BE2C (cell line): Measurements from ENCODE around the gene COL13A1.

ENCODE experiments used
- DNase-seq: peaks from one replicate; pipeline ENCODE4 v3.0.0-alpha.2; 2020
- H3K27me3 ChIP-seq: fragments of 250-450 bp; sonication (Bioruptor Pico); 2 replicates; pipeline ENCODE4 v1.5.1; 2020; ENCODE audit warnings: mild to moderate bottlenecking
- H3K36me3 ChIP-seq: fragments of 250-450 bp; sonication (Bioruptor Pico); 2 replicates; pipeline ENCODE4 v1.5.1; 2020; ENCODE audit warnings: mild to moderate bottlenecking
- H3K4me1 ChIP-seq: fragments of 250-450 bp; sonication (Bioruptor Pico); 2 replicates; pipeline ENCODE4 v1.5.1; 2020
- H3K4me3 ChIP-seq: 2 replicates; pipeline ENCODE4 v1.5.1; 2011; ENCODE audit warnings: low read depth, low read length
- H3K9me3 ChIP-seq: fragments of 250-450 bp; sonication (Bioruptor Pico); 2 replicates; pipeline ENCODE4 v1.5.1; 2020
- CTCF ChIP-seq: IDR thresholded peaks from 2 replicates; pipeline ENCODE4 v1.5.1; 2012; ENCODE audit warnings: mild to moderate bottlenecking, low read depth, low read length

The COL13A1 gene

GRCh38 chr10:69835875-69836730, 34.4 kb downstream of the COL13A1 start:
- H3K9me3 ChIP-seq = no peaks in the 10 kb centered on the region
- H3K4me1 ChIP-seq = peaks cover 10% of the 10 kb centered on the region
- H3K36me3 ChIP-seq = no peaks in the 10 kb centered on the region
- no peak for DNase-seq
- TF ChIP-seq CTCF = no peak
- H3K27me3 ChIP-seq = no peaks in the 10 kb centered on the region
- no peak overlapping the region for H3K4me3 ChIP-seq

GRCh38 chr10:69836731-69837030, 35.0 kb downstream of the COL13A1 start:
- no peaks in the 10 kb centered on the region for H3K27me3 ChIP-seq
- H3K9me3 ChIP-seq = no peaks in the 10 kb centered on the region
- no peak overlapping the region for H3K4me3 ChIP-seq
- no peak for TF ChIP-seq CTCF
- peaks cover 10% of the 10 kb centered on the region for H3K4me1 ChIP-seq
- no peaks in the 10 kb centered on the region for H3K36me3 ChIP-seq
- DNase-seq = no peak

GRCh38 chr10:69837261-69837660, 35.6 kb downstream of the COL13A1 start:
- Histone ChIP-seq H3K27me3 (no peaks in the 10 kb centered on the region), H3K4me3 (no peak overlapping the region), H3K36me3 (no peaks in the 10 kb centered on the region), H3K9me3 (no peaks in the 10 kb centered on the region), H3K4me1 (peaks cover 10% of the 10 kb centered on the region)
- DNase-seq = no peak
- TF ChIP-seq CTCF = no peak

GRCh38 chr10:69838418-69838817, 36.7 kb downstream of the COL13A1 start:
- TF ChIP-seq CTCF = no peak
- DNase-seq = no peak
- Histone ChIP-seq H3K4me3 (no peak overlapping the region), H3K4me1 (peaks cover 10% of the 10 kb centered on the region), H3K27me3 (no peaks in the 10 kb centered on the region), H3K9me3 (no peaks in the 10 kb centered on the region), H3K36me3 (no peaks in the 10 kb centered on the region)

GRCh38 chr10:69838853-69839252, 37.1 kb downstream of the COL13A1 start:
- H3K9me3 ChIP-seq = no peaks in the 10 kb centered on the region
- no peaks in the 10 kb centered on the region for H3K36me3 ChIP-seq
- H3K4me3 ChIP-seq = no peak overlapping the region
- H3K27me3 ChIP-seq = no peaks in the 10 kb centered on the region
- no peak for TF ChIP-seq CTCF
- peaks cover 10% of the 10 kb centered on the region for H3K4me1 ChIP-seq
- DNase-seq = no peak

GRCh38 chr10:69839696-69840345, 38.1 kb downstream of the COL13A1 start:
- no peak for TF ChIP-seq CTCF
- Histone ChIP-seq H3K27me3 (no peaks in the 10 kb centered on the region), H3K9me3 (no peaks in the 10 kb centered on the region), H3K4me1 (peaks cover 10% of the 10 kb centered on the region), H3K36me3 (no peaks in the 10 kb centered on the region), H3K4me3 (no peak overlapping the region)
- no peak for DNase-seq
